ENCODE results near the gene GOLGA6L2.
"Not testable (repeated sequence)": the region's sequence is repeated elsewhere in the genome, so short reads cannot be mapped to it uniquely, and the experiment has no call there.

Gene GOLGA6L2

GRCh38 chr15:23425327-23425726 lies 21.7 kb downstream of the GOLGA6L2 start:
- not testable (repeated sequence) for H3K4me3 ChIP-seq, H3K27ac ChIP-seq

GRCh38 chr15:23424111-23424904 lies 22.7 kb downstream of the GOLGA6L2 start:
- Histone ChIP-seq H3K27ac (no peak overlapping the region), H3K4me3 (no peak overlapping the region)

- peak overlapping the region in 4 of 21 experiments; percentile 2 to 39 (median 24) for H3K27ac ChIP-seq
- H3K4me3 ChIP-seq = no peak overlapping the region
These were observed 23.9 kb downstream of the GOLGA6L2 start for GRCh38 chr15:23422946-23423708.

- Histone ChIP-seq H3K4me3 (no peak overlapping the region), H3K27ac (peak overlapping the region in 5 of 21 experiments; percentile 2 to 39 (median 21))
These were observed 24.7 kb downstream of the GOLGA6L2 start for GRCh38 chr15:23422099-23422945.

- no peak overlapping the region for H3K27ac ChIP-seq
- no peak overlapping the region for H3K4me3 ChIP-seq
These were observed 26.1 kb downstream of the GOLGA6L2 start for GRCh38 chr15:23420806-23421575.

- Histone ChIP-seq H3K27ac (no peak overlapping the region), H3K4me3 (no peak overlapping the region)
These were observed 30.4 kb downstream of the GOLGA6L2 start for GRCh38 chr15:23416349-23417276.

- H3K4me3 ChIP-seq, H3K27ac ChIP-seq: not testable (repeated sequence)
These were observed 31.2 kb downstream of the GOLGA6L2 start for GRCh38 chr15:23415866-23416265.

- H3K27ac ChIP-seq = no peak overlapping the region
- no peak overlapping the region for H3K4me3 ChIP-seq
These were observed 31.6 kb downstream of the GOLGA6L2 start for GRCh38 chr15:23415321-23415865.

GRCh38 chr15:23412881-23413600 lies 34.0 kb downstream of the GOLGA6L2 start:
- H3K27ac ChIP-seq, H3K4me3 ChIP-seq: not testable (repeated sequence)

GRCh38 chr15:23411841-23412240 lies 35.2 kb downstream of the GOLGA6L2 start:
- no peak overlapping the region for H3K27ac ChIP-seq
- H3K4me3 ChIP-seq = no peak overlapping the region

- Histone ChIP-seq H3K27ac (no peak overlapping the region), H3K4me3 (no peak overlapping the region)
These were observed 43.5 kb downstream of the GOLGA6L2 start for GRCh38 chr15:23403550-23403949.

- no peak overlapping the region for H3K27ac ChIP-seq
These were observed 44.5 kb downstream of the GOLGA6L2 start for GRCh38 chr15:23402544-23402943.

GRCh38 chr15:23402140-23402539 lies 44.9 kb downstream of the GOLGA6L2 start:
- no peak overlapping the region for H3K27ac ChIP-seq
- H3K4me3 ChIP-seq = no peak overlapping the region

More at GRCh38 chr15:23402544-23402943, 44.5 kb downstream of the GOLGA6L2 start:
- no peak overlapping the region for H3K4me3 ChIP-seq

GRCh38 chr15:23401627-23402026 lies 45.4 kb downstream of the GOLGA6L2 start:
- Histone ChIP-seq H3K27ac (no peak overlapping the region), H3K4me3 (no peak overlapping the region)

GRCh38 chr15:23399207-23399606 lies 47.8 kb downstream of the GOLGA6L2 start:
- H3K27ac ChIP-seq, H3K4me3 ChIP-seq: not testable (repeated sequence)

- not testable (repeated sequence) for H3K27ac ChIP-seq
These were observed 48.7 kb downstream of the GOLGA6L2 start for GRCh38 chr15:23398357-23398756.

GRCh38 chr15:23397779-23398178 lies 49.3 kb downstream of the GOLGA6L2 start:
- Histone ChIP-seq H3K4me3 (no peak overlapping the region), H3K27ac (no peak overlapping the region)

More at GRCh38 chr15:23398357-23398756, 48.7 kb downstream of the GOLGA6L2 start:
- not testable (repeated sequence) for H3K4me3 ChIP-seq

All from skin epidermis (tissue), 12 donors.